H1 (cell line): Measurements from ENCODE around the gene CELF2. TPM values are rescaled to one million over a fixed set of nuclear protein-coding genes. Genes with fewer than 3 reads are reported as not detected.

Experiments
- CHD1 ChIP-seq: IDR thresholded peaks from 2 replicates; pipeline ENCODE4 v1.6.1; 2012; ENCODE audit warnings: low read depth, low read length, improper control_type of control experiment
- CTCF ChIP-seq, 3 experiments: IDR thresholded peaks; 1 replicate in 2 of 3; 2 replicates in 1 of 3; pipeline versions ENCODE4 v1.5.1 to v1.6.1; 2011; ENCODE audit warnings: low read length in 3 of 3, mild to moderate bottlenecking in 3 of 3, inconsistent platforms in 2 of 3, low read depth in 1 of 3, moderate library complexity in 1 of 3; ENCODE audit not compliant: insufficient read depth in 1 of 3; ENCODE audit errors: control extremely low read depth in 1 of 3
- POLR2A ChIP-seq, 2 experiments: IDR thresholded peaks; 1 replicate in 1 of 2; 2 replicates in 1 of 2; pipeline ENCODE4 v1.6.1; 2011; ENCODE audit warnings: low read depth in 2 of 2, low read length in 2 of 2, mild to moderate bottlenecking in 2 of 2; ENCODE audit errors: control extremely low read depth in 1 of 2
- RAD21 ChIP-seq, 2 experiments: IDR thresholded peaks in 1 of 2; conservative IDR thresholded peaks in 1 of 2; 2 replicates each; pipeline ENCODE4 v1.6.1; 2011; ENCODE audit warnings: low read depth in 2 of 2, low read length in 2 of 2, improper control_type of control experiment in 1 of 2, inconsistent platforms in 1 of 2, mild to moderate bottlenecking in 1 of 2, moderate library complexity in 1 of 2
- RXRA ChIP-seq: IDR thresholded peaks from 2 replicates; pipeline ENCODE4 v1.6.1; 2011; ENCODE audit warnings: low read depth, mild to moderate bottlenecking, low read length, moderate library complexity; ENCODE audit not compliant: insufficient read depth
- TAF1 ChIP-seq: IDR thresholded peaks from 2 replicates; pipeline ENCODE4 v1.6.1; 2011; ENCODE audit warnings: mild to moderate bottlenecking, low read depth, low read length
- TAF7 ChIP-seq: optimal IDR thresholded peaks from 2 replicates; pipeline ENCODE3; 2011; ENCODE audit warnings: low read depth, mild to moderate bottlenecking, inconsistent platforms, low read length, moderate library complexity, borderline replicate concordance
- polyA plus RNA-seq, 7 experiments: library from polyadenylated mRNA; depleted of rRNA in 3 of 7; stranded (reverse) in 5 of 7; unstranded in 2 of 7; fragments of >200 nt in 5 of 7; fragments of 200-250 nt in 2 of 7; gene quantifications; 1 replicate in 5 of 7; 2 replicates in 1 of 7; 4 replicates in 1 of 7; pipeline versions ENCODE4 v1.2.1 to v1.2.3, GENCODE V29; 2011 to 2013; ENCODE audit warnings: missing spikeins in 2 of 7, mixed read lengths in 2 of 7
- total RNA-seq: library from RNA; stranded (reverse); fragmentation: NEBNext Ultra II Directional; extraction: Animal tissue kit (Norgen Biotek cat#: 25700); gene quantifications from 2 replicates; pipeline ENCODE4 v1.2.1, GENCODE V29; 2021

The CELF2 gene
- total and polyA plus RNA-seq, 2 of the 8 experiments (the other 6 are each of a cell fraction or from before 2014, with no cell fraction given): 18.3 to 22.7 TPM

GRCh38 chr10:11231285-11231684 is 213.6 kb downstream of the CELF2 start (continued):
- TF ChIP-seq CTCF (IDR thresholded peaks at IDR 0.05; ENCODE audit: control extremely low read depth in 1 of 3, insufficient read depth in 1 of 3, low read depth in 1 of 3, low read length in 3 of 3) (no peak), POLR2A (IDR thresholded peaks at IDR 0.05; ENCODE audit: control extremely low read depth in 1 of 2, low read depth in 2 of 2, low read length in 2 of 2) (no peak), CHD1 (no peak), RXRA (no peak), TAF7 (no peak), TAF1 (no peak), RAD21 (IDR thresholded peaks at IDR 0.05 in 1 of 2, conservative IDR thresholded peaks at IDR 0.05 in 1 of 2; ENCODE audit: low read depth in 2 of 2, low read length in 2 of 2) (no peak)
